GM04503 (cell line): ENCODE data around the gene TAF11.
"Not testable (repeated sequence)": the region's sequence is repeated elsewhere in the genome, so short reads cannot be mapped to it uniquely, and the experiment has no call there.

ENCODE experiments used
- DNase-seq: peaks from one replicate; pipeline ENCODE4 v3.0.0-alpha.2; 2012; ENCODE audit warnings: low read depth

TAF11 gene

GRCh38 chr6:34887753-34888513, at the start of gene TAF11:
Gene TAF11, minus strand, starts transcription at chr6:34888042. Its CDS starts 85 bp downstream, at chr6:34887957.
- peak; percentile 80 for DNase-seq

- no peak for DNase-seq
These were observed 46.7 kb upstream of the TAF11 start for GRCh38 chr6:34934516-34934915.

GRCh38 chr6:34932202-34932601, 44.4 kb upstream of the TAF11 start:
- DNase-seq: not testable (repeated sequence)

DNA sequence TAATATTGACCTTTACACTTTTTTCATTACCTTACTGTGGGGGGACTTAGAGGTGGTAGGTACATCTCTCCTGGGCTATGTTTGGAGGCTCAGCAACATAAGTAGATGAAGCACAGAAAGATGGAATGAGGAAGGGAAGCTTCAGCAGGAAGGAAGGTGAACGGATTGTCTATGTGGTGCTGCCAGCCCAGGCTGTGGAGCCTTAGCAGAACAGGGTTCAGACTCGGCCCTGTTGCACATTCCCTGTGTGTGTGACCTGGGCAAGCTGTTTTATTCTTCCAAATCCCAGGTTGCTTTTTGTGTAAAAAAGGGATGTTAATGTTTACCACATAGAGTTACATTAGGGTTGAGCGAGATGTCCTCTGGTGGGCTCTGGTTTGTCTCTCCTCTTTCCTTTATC, 42.4 kb upstream of the TAF11 start:
- no peak for DNase-seq

GRCh38 chr6:34929241-34929978, 41.6 kb upstream of the TAF11 start:
- DNase-seq: no peak

- DNase-seq: no peak
These were observed 40.9 kb upstream of the TAF11 start for GRCh38 chr6:34928695-34929094.

- no peak for DNase-seq
These were observed 40.4 kb upstream of the TAF11 start for GRCh38 chr6:34928220-34928619.

DNA sequence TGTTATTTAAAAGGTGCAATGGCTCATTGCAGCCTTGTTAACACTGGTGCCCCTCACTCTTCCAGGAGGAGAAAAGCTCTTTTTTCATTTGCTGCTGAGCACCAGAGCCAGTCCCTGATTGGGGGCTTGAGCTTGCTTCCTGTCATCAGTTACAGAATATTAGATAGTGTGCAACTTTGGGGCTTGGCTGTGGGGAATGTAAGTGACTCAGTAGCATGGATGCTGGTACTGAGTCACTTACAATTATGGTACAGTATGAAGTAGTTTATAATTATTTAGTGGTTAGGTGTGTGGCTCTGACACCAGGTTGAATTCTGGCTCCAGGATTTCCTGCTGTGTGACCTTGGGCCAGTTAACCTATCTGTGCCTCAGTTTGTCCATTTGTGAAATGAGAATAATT, 38.8 kb upstream of the TAF11 start:
- peak; percentile 29 for DNase-seq

DNA sequence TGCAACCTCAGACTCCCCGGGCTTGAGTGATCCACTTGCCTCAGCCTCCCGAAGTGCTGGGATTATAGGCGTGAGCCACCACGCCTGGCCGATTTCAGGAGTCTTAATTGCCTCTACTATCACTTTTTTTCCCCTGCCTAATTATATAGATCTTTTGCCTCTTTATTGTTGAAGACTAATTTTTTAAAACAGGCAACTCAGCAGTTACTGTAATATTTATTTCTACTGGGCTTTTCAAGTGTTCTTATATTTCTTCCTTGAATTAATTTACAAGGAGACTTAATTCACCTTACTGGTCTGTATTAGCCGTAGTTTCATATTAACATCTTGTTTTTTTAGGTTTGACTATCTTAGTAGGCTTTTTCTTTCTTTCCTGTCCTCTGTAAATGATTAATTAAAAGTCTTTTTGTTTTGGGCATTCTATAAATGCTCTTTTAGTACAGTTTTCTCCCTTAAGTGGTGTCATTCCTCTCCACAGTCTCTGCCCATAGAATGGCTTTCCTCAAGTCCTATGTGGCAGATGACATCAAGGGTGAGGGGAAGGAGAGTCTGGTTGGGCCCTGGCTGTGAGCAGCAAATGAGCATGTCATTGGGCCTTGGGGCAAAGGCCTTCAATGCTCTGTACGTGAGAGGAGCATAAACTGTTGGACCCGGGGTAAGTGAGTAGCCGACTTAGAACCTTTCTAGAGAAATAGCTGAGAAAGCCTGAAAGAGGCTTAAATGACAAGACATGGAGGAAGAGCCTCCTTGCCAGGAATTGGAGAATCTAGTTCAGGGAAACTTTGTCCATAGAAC, 37.2 kb upstream of the TAF11 start:
- no peak for DNase-seq

GRCh38 chr6:34922177-34922663, 34.4 kb upstream of the TAF11 start:
- peak; percentile 27 for DNase-seq

DNA sequence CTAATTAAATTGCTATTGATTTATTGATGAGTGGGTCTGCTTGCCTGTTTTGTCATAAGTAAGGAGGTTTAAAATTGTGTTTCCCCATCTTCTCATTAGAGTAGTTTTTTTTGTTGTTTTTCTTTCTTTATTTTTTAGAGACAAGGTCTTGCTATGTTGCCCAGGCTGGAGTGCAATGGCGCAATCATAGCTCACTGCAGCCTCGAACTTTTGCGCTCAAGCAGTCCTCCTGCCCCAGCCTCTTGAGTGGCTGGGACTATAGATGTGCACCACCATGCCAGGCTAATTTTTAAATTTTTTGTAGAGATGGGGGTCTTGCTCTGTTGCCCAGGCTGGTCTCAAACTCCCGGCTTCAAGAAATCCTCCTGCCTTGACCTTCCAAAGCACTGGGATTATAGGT, 32.3 kb upstream of the TAF11 start:
- no peak for DNase-seq

DNA sequence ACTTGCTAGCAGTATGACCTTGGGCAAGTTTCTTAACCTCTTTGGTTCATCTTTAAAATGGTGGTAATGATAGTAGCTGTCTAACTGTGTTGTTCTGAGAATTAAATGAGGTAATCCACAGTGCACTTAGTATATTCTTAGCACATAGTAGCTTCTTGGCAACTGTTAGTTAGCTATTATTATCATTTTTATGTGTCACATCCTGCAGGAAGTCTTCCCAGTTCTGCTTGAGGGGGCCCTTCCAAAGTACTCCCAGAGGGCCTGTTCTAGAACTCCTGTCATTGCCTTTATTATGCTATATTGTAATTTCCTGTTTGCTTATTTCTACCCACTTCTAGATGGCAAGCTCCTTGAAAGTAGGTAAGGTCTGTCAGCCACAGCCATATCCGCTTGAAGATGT, 31.8 kb upstream of the TAF11 start:
- peak; percentile 37 for DNase-seq

GRCh38 chr6:34917626-34918285, 29.9 kb upstream of the TAF11 start:
- DNase-seq: no peak

DNA sequence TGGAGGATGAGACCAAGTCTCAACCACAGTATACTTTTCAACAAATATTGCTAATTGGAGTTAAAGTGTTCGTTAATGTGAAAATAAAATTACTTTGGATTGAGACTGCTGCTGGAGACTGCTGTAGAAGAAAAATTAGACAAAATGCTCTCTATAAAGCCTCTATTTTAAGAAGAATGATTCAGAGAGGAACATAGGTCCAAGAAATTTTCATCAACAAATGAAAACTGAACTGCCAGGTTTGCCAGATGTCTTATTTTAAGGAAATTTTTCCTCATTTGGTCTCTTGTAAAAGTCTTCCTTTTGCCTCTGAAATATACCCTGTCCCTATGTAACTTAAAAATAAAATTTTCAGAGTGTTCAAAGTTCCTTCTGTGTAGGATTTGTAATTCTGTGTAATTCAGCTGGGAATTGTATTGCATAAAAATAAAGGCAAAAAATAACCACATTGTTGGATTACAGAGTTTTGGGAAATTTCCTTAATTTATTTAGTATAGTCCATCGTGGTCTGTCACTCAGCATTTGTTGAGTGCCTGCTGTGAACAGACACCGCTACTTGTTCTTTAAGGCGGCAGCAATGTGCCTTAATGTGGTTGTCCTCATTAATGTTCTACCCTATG, 28.6 kb upstream of the TAF11 start:
- DNase-seq: no peak

DNA sequence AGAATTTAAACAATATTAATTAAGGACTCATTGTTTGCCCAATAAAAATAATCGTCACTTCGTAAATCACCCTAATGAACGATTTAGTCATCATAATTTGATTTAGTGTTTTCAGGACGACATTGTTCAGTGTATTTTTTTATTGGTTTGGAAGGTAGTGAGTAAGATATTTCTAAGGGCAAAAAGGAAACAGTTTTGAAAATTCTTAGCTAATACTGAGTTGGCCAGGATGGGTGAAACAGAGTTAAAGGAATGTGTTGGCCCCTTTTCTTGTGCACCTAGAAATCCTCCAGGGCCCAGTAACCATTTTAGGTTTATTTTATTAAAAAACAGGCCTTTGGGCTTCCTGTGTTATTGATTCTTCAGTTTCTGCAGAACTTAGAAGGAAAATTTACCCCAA, 26.5 kb upstream of the TAF11 start:
- DNase-seq: no peak

DNA sequence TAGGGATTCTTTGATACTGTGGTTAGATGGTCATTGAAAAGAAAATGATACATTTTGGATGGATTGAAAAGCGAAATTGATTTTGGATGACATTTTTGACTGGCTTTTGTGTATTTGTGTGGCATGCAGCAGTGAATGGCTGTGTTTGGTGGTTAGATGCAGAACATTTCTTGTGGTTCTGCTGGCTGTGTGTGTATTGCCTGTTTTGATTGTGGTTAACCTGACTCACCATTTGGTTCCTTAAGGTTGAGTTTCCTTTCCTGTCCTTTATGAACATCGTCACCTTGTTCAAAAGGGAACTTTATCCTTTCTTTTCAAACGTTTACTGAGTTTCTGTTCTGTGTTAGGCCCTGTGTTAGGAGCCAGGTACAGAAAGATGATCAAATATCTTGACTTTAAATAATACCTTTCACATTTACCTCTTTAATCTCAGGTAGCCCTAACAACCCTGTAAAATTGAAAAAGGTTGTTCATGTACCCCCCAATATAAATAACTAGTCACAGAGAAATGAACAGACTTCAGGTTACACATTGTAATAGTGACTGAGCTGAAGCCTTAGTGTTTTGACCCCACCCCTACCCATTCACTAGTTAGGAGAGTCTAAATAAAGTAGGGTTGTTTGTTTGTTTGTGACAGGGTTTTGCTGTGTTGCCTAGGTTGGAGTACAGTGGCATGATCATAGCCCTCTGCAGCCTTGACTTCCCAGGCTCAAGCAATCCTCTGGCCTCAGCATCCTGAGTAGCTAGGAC, 25.0 kb upstream of the TAF11 start:
- DNase-seq: peak; percentile 42

DNA sequence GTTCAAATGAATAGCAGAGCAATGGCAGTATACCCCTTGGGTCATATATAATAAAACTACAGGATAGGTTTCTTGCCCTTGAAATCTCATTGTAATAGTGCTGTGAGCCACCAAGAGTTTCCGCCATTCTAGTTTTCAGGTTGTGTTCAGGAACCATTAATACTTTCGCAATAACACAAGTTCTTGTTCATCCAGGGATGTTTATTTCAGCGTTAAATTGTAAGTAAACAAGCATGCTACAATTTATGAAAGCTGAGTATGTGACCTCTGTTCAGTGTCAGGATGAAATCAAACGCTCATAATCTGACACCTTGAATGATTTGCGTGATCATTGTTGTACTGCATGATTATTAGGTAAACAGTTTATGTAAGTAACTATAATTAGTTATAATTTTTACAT, 24.0 kb upstream of the TAF11 start:
- DNase-seq: no peak

DNA sequence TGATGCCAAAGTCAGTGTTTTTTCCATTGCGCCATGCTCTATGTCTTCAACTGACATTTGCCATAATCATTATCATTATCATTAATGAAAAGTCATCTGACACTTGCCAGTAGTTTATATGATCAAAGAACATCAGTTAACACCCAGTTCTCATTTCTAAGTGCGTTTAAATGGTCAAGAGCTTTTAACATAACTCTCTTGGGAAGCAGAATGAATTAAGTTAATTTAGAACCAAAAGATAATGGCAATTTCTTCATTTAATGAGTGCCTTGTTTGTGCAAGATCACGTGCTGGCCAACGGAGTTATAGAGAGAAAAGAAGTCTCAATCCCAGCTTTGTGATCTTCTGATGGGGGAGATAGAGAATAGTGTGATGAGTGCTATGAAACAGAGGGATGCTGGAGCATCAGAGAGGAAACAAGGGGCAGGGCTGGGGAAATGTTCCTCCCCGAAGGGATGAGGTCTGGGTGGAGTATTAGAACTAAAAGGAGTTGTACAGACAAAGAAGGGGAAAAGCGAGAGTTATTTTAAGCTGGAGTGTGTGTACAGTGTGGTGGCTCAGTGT, 21.6 kb upstream of the TAF11 start:
- DNase-seq: no peak

- DNase-seq: no peak
These were observed 20.4 kb upstream of the TAF11 start for GRCh38 chr6:34908194-34908593.

DNA sequence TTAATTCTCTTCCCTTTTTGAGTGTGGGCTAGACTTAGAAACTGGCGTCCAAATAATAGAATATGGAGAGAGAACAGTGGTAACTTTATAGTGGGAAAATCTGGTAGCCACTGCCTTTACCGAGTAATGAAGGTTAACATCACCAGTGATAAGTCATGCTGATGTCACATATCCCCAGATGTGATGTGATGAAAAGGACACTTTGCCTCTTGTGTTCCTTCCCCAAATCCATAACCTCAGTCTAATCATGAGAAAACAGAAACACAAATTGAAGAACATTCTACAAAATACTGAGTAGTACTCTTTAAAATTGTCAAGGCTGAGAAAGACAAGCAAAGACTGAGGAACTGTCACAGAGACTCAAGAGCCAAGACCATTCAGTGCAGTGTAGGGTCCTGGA, 19.0 kb upstream of the TAF11 start:
- no peak for DNase-seq
